GM23248 (cell line): ENCODE data around the gene GBP7.

Experiments used
- EZH2 ChIP-seq: fragments of 200-600 bp; sonication (generic); IDR thresholded peaks from 2 replicates; pipeline ENCODE4 v1.6.1; 2018; ENCODE audit warnings: antibody characterized with exemption, mild to moderate bottlenecking; ENCODE audit not compliant: insufficient read depth, poor library complexity, severe bottlenecking
- EZH2phosphoT487 ChIP-seq: fragments of 200-600 bp; sonication (generic); IDR thresholded peaks from 2 replicates; pipeline ENCODE4 v1.6.1; 2018; ENCODE audit warnings: antibody characterized with exemption, moderate library complexity, mild to moderate bottlenecking, low read depth; ENCODE audit not compliant: insufficient read depth

- TF ChIP-seq EZH2 (no peak), EZH2phosphoT487 (no peak)
Observed at GRCh38 chr1:89149976-89150375, 25.8 kb downstream of the GBP7 start.
